Stimulated activated CD4-positive, alpha-beta T cell treated with anti-CD3 and anti-CD28 coated beads, TNF-alpha, amount 100 ng/mL, for 24 hours (primary cell): Measurements from ENCODE around the gene SUSD5.
A peak's percentile ranks its signal among the peaks of the same experiment; 100 is the strongest.
"Not testable (repeated sequence)": the region's sequence is repeated elsewhere in the genome, so short reads cannot be mapped to it uniquely, and the experiment has no call there.

ENCODE experiments used
- DNase-seq, 3 experiments: peaks; one replicate each; pipeline ENCODE4 v3.0.0-alpha.2; 2020; ENCODE audit warnings: low read depth in 3 of 3

SUSD5 gene

GRCh38 chr3:33115024-33115768 lies 103.4 kb downstream of the SUSD5 start:
- no peak for DNase-seq

GRCh38 chr3:33114622-33115023 lies 104.0 kb downstream of the SUSD5 start:
- DNase-seq, result no peak

GRCh38 chr3:33113772-33114621 lies 104.6 kb downstream of the SUSD5 start, which contains the start of gene CRTAP:
CRTAP (plus strand) TSS chr3:33114014; CDS start chr3:33114078, 64 bp downstream.
- DNase-seq, result peak; percentile 57 to 89 (median 73)

GRCh38 chr3:33111581-33111980 lies 107.0 kb downstream of the SUSD5 start:
- no peak for DNase-seq

GRCh38 chr3:33106854-33107253 lies 111.8 kb downstream of the SUSD5 start:
- DNase-seq, result not testable (repeated sequence)

- DNase-seq, result no peak
Measured at GRCh38 chr3:33105341-33105948, 113.2 kb downstream of the SUSD5 start.

- DNase-seq, result no peak
Measured at GRCh38 chr3:33104803-33105202, 113.8 kb downstream of the SUSD5 start.

- DNase-seq, result no peak
Measured at GRCh38 chr3:33103480-33103879, 115.1 kb downstream of the SUSD5 start.

- DNase-seq, result no peak
Measured at GRCh38 chr3:33103034-33103433, 115.6 kb downstream of the SUSD5 start.

GRCh38 chr3:33100229-33100628 lies 118.4 kb downstream of the SUSD5 start:
- no peak for DNase-seq
